OCI-LY3 (cell line): ENCODE results near the gene TUBB3.

Experiments
- H2AFZ ChIP-seq: fragments of 200-600, 300-600 bp; shearing (Covaris generic); 2 replicates; pipeline ENCODE4 v1.6.0; 2014; ENCODE audit warnings: antibody characterized with exemption, low read depth, low read length
- H3K27ac ChIP-seq: fragments of 200-600, 300-600 bp; sonication (generic); 2 replicates; pipeline ENCODE4 v1.5.1; 2014; ENCODE audit warnings: mild to moderate bottlenecking, low read length, moderate library complexity, mixed read lengths
- H3K27me3 ChIP-seq: fragments of 200-600, 300-600 bp; sonication (generic); 2 replicates; pipeline ENCODE4 v1.6.1; 2014; ENCODE audit warnings: low read depth, low read length, mixed read lengths
- H3K36me3 ChIP-seq: fragments of 200-600, 300-600 bp; sonication (generic); replicated peaks from 2 replicates; pipeline ENCODE3; 2014; ENCODE audit warnings: low read depth, low read length, mixed read lengths
- H3K4me1 ChIP-seq: fragments of 300-600, 200-600 bp; sonication (generic); 2 replicates; pipeline ENCODE4 v1.6.1; 2014; ENCODE audit warnings: low read length, mixed read lengths
- H3K4me2 ChIP-seq: fragments of 200-600, 300-600 bp; sonication (generic); 2 replicates; pipeline ENCODE4 v1.6.1; 2014; ENCODE audit warnings: low read length, mixed read lengths
- H3K4me3 ChIP-seq: fragments of 300-600, 200-600 bp; sonication (generic); 2 replicates; pipeline ENCODE4 v1.5.1; 2014; ENCODE audit warnings: antibody characterized with exemption, mild to moderate bottlenecking, low read length, moderate library complexity
- H3K79me2 ChIP-seq: fragments of 300-600, 200-600 bp; shearing (Covaris generic); 2 replicates; pipeline ENCODE4 v1.6.1; 2014; ENCODE audit warnings: mild to moderate bottlenecking, low read length, mixed read lengths
- H3K9ac ChIP-seq: fragments of 300-600, 200-600 bp; shearing (Covaris generic); 2 replicates; pipeline ENCODE4 v1.6.0; 2014; ENCODE audit warnings: mild to moderate bottlenecking, low read length, moderate library complexity
- H3K9me3 ChIP-seq: fragments of 200-600, 300-600 bp; shearing (Covaris generic); 2 replicates; pipeline ENCODE4 v1.6.1; 2014; ENCODE audit warnings: low read length, mixed read lengths; ENCODE audit not compliant: insufficient read depth
- H4K20me1 ChIP-seq: fragments of 200-600, 300-600 bp; sonication (generic); 2 replicates; pipeline ENCODE4 v1.6.1; 2016; ENCODE audit warnings: low read length, mixed read lengths; ENCODE audit not compliant: insufficient read depth
- EZH2phosphoT487 ChIP-seq: fragments of 200-600 bp; shearing (Covaris generic); IDR thresholded peaks from 2 replicates; pipeline ENCODE4 v1.6.1; 2018; ENCODE audit warnings: antibody characterized with exemption, mixed run types, low read depth
- TF ChIP-seq, protein P1 (sequence below): fragments of 200-600, 300-600 bp; sonication (generic); IDR thresholded peaks from 2 replicates; pipeline ENCODE4 v1.5.1; 2014; ENCODE audit warnings: antibody characterized with exemption, low read length, low read depth

The TUBB3 gene

DNA sequence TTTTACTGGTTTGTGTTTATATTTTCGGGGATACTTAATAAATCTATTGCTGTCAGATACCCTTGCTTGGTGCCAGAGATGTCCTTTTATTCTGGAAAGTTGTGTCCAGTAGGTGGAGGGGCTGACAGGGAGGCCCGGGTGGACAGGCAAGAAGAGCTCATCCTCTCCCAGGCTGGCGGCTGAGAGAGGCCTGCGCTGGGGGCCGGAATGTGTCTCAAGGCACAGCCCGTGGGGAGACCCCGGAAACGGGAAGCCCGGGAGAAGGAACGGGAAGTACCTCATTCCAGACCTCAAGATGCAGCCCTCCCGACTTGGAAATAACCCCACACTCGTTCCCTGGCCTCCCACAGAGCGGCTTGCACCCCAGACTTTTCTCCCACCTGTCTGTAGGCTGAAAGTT, 12.9 kb downstream of the TUBB3 start:
- H3K27ac ChIP-seq, result no peak overlapping the region
- peaks cover 10% of the 10 kb centered on the region; the same call in 1 of the 2 replicates for H3K27me3 ChIP-seq
- no peak overlapping the region for H2AFZ ChIP-seq
- no peaks in the 10 kb centered on the region for H3K36me3 ChIP-seq
- no peaks in the 10 kb centered on the region for H3K79me2 ChIP-seq
- no peak overlapping the region for H3K9ac ChIP-seq
- H3K4me3 ChIP-seq, result no peak overlapping the region
- TF ChIP-seq EZH2phosphoT487, result no peak
- TF ChIP-seq, protein P1, sequence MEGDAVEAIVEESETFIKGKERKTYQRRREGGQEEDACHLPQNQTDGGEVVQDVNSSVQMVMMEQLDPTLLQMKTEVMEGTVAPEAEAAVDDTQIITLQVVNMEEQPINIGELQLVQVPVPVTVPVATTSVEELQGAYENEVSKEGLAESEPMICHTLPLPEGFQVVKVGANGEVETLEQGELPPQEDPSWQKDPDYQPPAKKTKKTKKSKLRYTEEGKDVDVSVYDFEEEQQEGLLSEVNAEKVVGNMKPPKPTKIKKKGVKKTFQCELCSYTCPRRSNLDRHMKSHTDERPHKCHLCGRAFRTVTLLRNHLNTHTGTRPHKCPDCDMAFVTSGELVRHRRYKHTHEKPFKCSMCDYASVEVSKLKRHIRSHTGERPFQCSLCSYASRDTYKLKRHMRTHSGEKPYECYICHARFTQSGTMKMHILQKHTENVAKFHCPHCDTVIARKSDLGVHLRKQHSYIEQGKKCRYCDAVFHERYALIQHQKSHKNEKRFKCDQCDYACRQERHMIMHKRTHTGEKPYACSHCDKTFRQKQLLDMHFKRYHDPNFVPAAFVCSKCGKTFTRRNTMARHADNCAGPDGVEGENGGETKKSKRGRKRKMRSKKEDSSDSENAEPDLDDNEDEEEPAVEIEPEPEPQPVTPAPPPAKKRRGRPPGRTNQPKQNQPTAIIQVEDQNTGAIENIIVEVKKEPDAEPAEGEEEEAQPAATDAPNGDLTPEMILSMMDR, result no peak
- peaks cover 15% of the 10 kb centered on the region for H3K4me1 ChIP-seq
- H3K9me3 ChIP-seq, result no peaks in the 10 kb centered on the region
- H3K4me2 ChIP-seq, result no peak overlapping the region
- H4K20me1 ChIP-seq, result peaks cover 5% of the 10 kb centered on the region; the same call in 1 of the 2 replicates

DNA sequence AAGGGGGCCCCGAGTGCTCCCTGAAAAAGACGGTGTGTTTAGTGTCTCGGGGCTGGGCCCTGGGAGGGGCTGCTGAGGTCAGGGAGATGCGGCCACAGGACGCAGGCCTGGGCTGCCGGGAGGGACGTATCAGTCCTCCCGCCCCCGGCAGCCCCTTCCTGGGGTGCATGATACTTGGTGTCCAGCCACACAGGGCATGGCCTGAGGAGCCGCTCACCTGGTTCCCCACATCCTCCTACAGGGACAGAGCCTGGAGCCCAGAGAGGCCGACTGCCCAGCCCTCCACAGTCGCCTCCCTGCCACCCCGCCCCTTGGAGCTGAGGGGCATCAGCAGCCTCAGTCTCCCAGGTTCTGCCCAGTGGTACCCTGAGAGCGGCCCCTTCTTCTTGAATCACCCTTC, 13.4 kb downstream of the TUBB3 start:
- Histone ChIP-seq H3K9me3 (no peaks in the 10 kb centered on the region), H3K27me3 (peaks cover 10% of the 10 kb centered on the region; the same call in 1 of the 2 replicates), H4K20me1 (peaks cover 4% of the 10 kb centered on the region; the same call in 1 of the 2 replicates), H3K36me3 (no peaks in the 10 kb centered on the region), H3K9ac (no peak overlapping the region), H3K4me1 (peaks cover 10% of the 10 kb centered on the region), H3K4me2 (no peak overlapping the region), H2AFZ (no peak overlapping the region), H3K79me2 (no peaks in the 10 kb centered on the region), H3K27ac (no peak overlapping the region), H3K4me3 (no peak overlapping the region)
- TF ChIP-seq, protein P1, result no peak
- no peak for TF ChIP-seq EZH2phosphoT487

DNA sequence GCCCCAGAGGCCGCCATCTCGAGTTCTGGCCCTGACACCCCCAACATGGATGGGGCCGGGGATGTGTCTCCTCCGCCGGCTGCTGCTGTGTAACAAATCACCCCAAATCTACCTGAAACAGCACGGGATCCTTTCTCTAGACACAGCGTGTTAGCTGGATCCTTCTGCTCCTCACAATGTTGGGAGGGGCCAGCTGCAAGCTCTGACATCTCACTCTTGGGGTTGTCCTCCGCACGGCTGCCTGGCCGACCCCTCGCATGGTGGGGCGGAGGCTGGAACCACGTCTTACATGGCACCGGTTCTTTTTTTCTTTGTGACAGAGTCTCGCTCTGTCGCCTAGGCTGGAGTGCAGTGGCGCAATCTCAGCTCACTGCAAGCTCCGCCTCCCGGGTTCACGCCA, 13.8 kb downstream of the TUBB3 start:
- Histone ChIP-seq H2AFZ (no peak overlapping the region), H3K79me2 (no peaks in the 10 kb centered on the region), H3K27ac (no peak overlapping the region), H3K9me3 (no peaks in the 10 kb centered on the region), H3K4me3 (no peak overlapping the region), H3K27me3 (peaks cover 10% of the 10 kb centered on the region; the same call in 1 of the 2 replicates), H3K36me3 (no peaks in the 10 kb centered on the region), H3K9ac (no peak overlapping the region), H3K4me2 (no peak overlapping the region), H3K4me1 (peaks cover 5% of the 10 kb centered on the region), H4K20me1 (no peaks in the 10 kb centered on the region)
- TF ChIP-seq EZH2phosphoT487, result no peak
- TF ChIP-seq, protein P1, result no peak

DNA sequence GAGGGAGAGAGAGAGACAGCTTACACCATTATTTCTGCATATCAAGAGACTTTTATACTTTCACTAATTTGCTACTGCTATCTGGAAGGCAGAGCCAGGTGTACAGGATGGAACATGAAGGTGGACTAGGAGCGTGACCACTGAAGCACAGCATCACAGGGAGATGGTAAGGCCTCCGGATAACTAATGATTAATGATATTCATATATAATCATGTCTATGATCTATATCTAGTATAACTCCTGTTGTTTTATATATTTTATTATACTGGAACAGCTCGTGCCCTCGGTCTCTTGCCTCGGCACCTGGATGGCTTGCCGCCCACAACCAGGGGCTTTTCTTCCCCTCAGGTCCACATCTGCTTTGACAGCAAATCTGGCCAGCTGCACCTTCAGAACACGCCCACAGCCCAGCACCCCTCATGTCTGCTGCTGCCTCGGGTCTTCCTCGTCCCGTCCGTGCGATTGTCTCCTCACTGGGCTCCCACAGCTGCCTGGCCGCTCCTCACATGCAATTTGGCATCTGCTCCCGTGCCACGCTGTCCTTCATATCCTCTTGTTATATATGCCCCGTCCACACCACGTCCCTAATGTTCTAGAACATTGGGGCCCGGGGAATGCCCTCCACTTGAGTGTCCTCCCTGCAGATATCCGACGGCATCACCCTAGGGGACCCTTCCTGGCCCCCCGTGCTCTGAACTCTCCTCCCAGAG, 15.2 kb downstream of the TUBB3 start:
- Histone ChIP-seq H3K4me1 (no peaks in the 10 kb centered on the region), H3K4me3 (no peak overlapping the region), H3K27ac (no peak overlapping the region), H2AFZ (no peak overlapping the region), H3K9me3 (no peaks in the 10 kb centered on the region), H3K27me3 (peaks cover 10% of the 10 kb centered on the region; the same call in 1 of the 2 replicates), H3K4me2 (no peak overlapping the region), H4K20me1 (no peaks in the 10 kb centered on the region), H3K36me3 (no peaks in the 10 kb centered on the region), H3K79me2 (no peaks in the 10 kb centered on the region), H3K9ac (no peak overlapping the region)
- TF ChIP-seq, protein P1, result no peak
- TF ChIP-seq EZH2phosphoT487, result no peak
